Measurements from ENCODE around the gene ATN1.

Gene ATN1

GRCh38 chr12:6961278-6961694 is 33.5 kb downstream of the ATN1 start:
- H3K4me3 ChIP-seq (replicated peaks; ENCODE audit: low read depth, low read length) = no peak overlapping the region; the same call in 1 of the 2 replicates
- H3K27me3 ChIP-seq (replicated peaks; ENCODE audit: control insufficient read depth, insufficient read depth, low read length) = no peaks in the 10 kb centered on the region
- no peak for TF ChIP-seq CTCF (IDR thresholded peaks at IDR 0.05; ENCODE audit: insufficient read depth, low read length, poor library complexity, severe bottlenecking)
- peak; percentile 85 for DNase-seq (ENCODE audit: extremely low read depth, insufficient read length)
- peaks cover 49% of the 10 kb centered on the region for H3K36me3 ChIP-seq (ENCODE audit: control insufficient read depth, insufficient read depth, low read length)

DNA sequence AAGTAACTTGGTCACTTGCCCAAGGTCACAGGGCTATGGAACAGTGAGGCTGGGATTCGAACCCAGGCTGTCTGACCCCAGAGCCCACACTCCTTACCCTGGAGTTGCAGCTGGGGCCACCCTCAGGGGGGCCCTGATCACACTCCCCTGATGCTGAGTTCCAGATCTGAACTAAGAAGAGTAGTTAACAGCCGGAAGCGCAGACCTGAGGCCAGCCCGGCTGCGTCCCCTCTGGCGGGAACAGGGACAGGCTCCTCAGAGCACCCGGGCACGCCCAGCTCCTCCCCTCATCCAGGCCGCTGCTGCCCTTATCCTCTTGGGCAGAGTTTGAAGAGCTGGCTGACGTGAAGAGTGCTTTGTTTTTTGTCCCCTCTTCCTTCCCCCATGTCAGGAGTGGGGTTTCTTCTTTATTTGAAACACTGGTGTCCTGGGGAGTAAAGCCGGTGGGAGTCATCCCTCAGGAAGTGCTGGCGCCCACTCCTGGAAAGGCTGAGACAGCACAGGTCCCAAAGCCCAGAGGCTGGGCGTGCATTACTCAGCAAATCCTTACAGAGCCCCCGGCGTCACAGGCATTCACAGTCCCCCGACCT is 34.0 kb downstream of the ATN1 start:
- peak; percentile 52 for TF ChIP-seq CTCF (IDR thresholded peaks at IDR 0.05; ENCODE audit: insufficient read depth, low read length, poor library complexity, severe bottlenecking)
- peak; percentile 85 for DNase-seq (ENCODE audit: extremely low read depth, insufficient read length)
- Histone ChIP-seq H3K36me3 (ENCODE audit: control insufficient read depth, insufficient read depth, low read length) (peaks cover 46% of the 10 kb centered on the region), H3K27me3 (replicated peaks; ENCODE audit: control insufficient read depth, insufficient read depth, low read length) (no peaks in the 10 kb centered on the region), H3K4me3 (replicated peaks; ENCODE audit: low read depth, low read length) (no peak overlapping the region; the same call in 1 of the 2 replicates)

GRCh38 chr12:6962285-6963015 is 34.7 kb downstream of the ATN1 start:
- Histone ChIP-seq H3K36me3 (ENCODE audit: control insufficient read depth, insufficient read depth, low read length) (peaks cover 46% of the 10 kb centered on the region), H3K4me3 (replicated peaks; ENCODE audit: low read depth, low read length) (no peak overlapping the region), H3K27me3 (replicated peaks; ENCODE audit: control insufficient read depth, insufficient read depth, low read length) (no peaks in the 10 kb centered on the region)
- DNase-seq (ENCODE audit: extremely low read depth, insufficient read length) = no peak
- TF ChIP-seq CTCF (IDR thresholded peaks at IDR 0.05; ENCODE audit: insufficient read depth, low read length, poor library complexity, severe bottlenecking) = no peak

DNA sequence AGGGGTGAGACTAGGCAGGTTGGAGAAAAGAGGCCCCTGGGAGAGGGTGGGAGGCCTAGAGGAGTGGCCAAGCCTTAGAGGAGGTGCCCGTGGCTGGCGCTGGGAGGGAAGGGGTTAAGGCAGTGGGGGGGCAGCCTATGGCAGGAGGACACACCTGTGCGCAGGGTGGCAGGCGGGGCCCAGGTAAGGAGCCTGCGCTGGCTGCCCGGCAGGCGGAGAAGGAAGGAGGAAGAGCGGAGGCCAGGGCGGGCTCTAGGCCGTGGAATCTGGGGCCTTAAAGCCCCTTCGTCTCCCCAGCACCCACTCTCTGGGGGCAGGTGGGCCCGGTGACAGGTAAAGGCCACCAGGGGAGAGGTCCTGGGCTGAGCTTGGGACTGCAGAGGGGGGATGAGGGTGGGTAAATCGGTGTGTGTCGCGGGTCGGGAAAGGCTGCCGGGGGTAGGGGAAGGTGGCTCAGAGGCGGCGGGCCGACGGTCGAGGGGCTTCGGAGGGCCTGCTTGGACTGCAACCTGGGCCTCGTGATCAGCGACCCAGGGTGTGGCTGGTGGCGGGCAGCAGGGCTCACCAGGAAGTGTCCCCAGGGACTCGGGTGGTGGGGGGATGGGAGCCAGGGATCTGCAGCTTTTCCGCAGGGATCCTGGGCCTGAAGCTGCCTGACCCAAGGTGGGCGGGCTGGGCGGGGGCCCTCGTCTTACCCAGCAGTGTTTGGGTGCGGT is 35.4 kb downstream of the ATN1 start:
- no peak for DNase-seq (ENCODE audit: extremely low read depth, insufficient read length)
- TF ChIP-seq CTCF (IDR thresholded peaks at IDR 0.05; ENCODE audit: insufficient read depth, low read length, poor library complexity, severe bottlenecking) = no peak
- H3K36me3 ChIP-seq (ENCODE audit: control insufficient read depth, insufficient read depth, low read length) = peaks cover 47% of the 10 kb centered on the region
- H3K27me3 ChIP-seq (replicated peaks; ENCODE audit: control insufficient read depth, insufficient read depth, low read length) = no peaks in the 10 kb centered on the region
- no peak overlapping the region for H3K4me3 ChIP-seq (replicated peaks; ENCODE audit: low read depth, low read length)

DNA sequence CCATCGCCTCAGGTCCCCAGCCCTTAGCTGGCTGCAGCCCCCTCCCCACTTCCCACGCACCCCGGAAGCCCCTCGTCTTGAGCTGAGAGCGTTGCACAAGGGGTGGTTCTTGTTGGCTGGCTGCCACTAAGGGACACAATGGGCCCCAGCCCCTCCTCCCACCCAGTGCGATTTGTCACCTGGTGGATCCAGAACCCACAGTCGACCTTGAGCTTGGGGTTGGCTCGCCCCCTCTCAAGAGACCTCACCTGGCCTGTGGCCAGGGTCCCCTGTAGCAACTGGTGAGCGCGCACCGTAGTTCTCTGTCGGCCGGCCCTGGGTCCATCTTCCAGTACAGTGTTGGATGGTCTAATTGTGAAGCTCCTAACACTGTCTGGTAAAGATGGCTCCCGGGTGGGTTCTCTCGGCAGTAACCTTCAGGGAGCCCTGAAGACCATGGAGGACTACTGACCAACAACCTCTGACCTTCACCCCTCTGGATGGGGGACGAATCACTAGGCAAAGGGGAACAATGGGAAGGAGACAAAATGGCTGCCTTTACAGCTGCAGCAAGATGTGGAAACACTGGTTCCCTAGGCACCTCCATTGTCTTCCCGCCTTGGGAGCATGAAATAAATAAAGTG is 36.1 kb downstream of the ATN1 start:
- peaks cover 48% of the 10 kb centered on the region for H3K36me3 ChIP-seq (ENCODE audit: control insufficient read depth, insufficient read depth, low read length)
- H3K27me3 ChIP-seq (replicated peaks; ENCODE audit: control insufficient read depth, insufficient read depth, low read length) = no peaks in the 10 kb centered on the region
- DNase-seq (ENCODE audit: extremely low read depth, insufficient read length) = no peak
- no peak for TF ChIP-seq CTCF (IDR thresholded peaks at IDR 0.05; ENCODE audit: insufficient read depth, low read length, poor library complexity, severe bottlenecking)
- no peak overlapping the region for H3K4me3 ChIP-seq (replicated peaks; ENCODE audit: low read depth, low read length)
